DND-41 (cell line): Measurements from ENCODE around the gene CAMKMT.

Experiments used
- CTCF ChIP-seq: IDR thresholded peaks from 2 replicates; pipeline ENCODE4 v1.5.1; 2012; ENCODE audit warnings: borderline replicate concordance, low read length, moderate library complexity, mild to moderate bottlenecking; ENCODE audit not compliant: poor library complexity, severe bottlenecking; ENCODE audit errors: extremely low read depth
- EZH2 ChIP-seq: IDR thresholded peaks from 3 replicates; pipeline ENCODE4 v1.6.1; 2012; ENCODE audit warnings: borderline replicate concordance, low read depth, mild to moderate bottlenecking, moderate library complexity, low read length, inconsistent platforms; ENCODE audit not compliant: severe bottlenecking

- TF ChIP-seq CTCF = no peak
- TF ChIP-seq EZH2 = no peak
These were observed 390.2 kb downstream of the CAMKMT start for GRCh38 chr2:44751754-44752479.
